ENCODE results near the gene INPP4B. TPM values are rescaled to one million over a fixed set of nuclear protein-coding genes. Genes with fewer than 3 reads are reported as not detected.

INPP4B gene
- total and polyA plus RNA-seq, 2 experiments from 2014 or later: 4.6 to 5.5 TPM

GRCh38 chr4:142316025-142316424 is 530.1 kb downstream of the INPP4B start:
- Histone ChIP-seq H3K36me3 (no peaks in the 10 kb centered on the region), H3K4me1 (ENCODE audit: low read depth) (no peaks in the 10 kb centered on the region), H3K27ac (no peak overlapping the region), H3K4me3 (no peak overlapping the region), H3K9me3 (ENCODE audit: low read depth) (no peaks in the 10 kb centered on the region), H3K27me3 (no peaks in the 10 kb centered on the region)
- no peak for DNase-seq (ENCODE audit: low read depth in 1 of 2, low spot score in 1 of 2)
- TF ChIP-seq CTCF (IDR thresholded peaks at IDR 0.05; ENCODE audit: low read depth, low read length): no peak

GRCh38 chr4:142314686-142315085 is 531.4 kb downstream of the INPP4B start:
- Histone ChIP-seq H3K9me3 (ENCODE audit: low read depth) (no peaks in the 10 kb centered on the region), H3K36me3 (no peaks in the 10 kb centered on the region), H3K4me3 (no peak overlapping the region), H3K27me3 (no peaks in the 10 kb centered on the region), H3K27ac (no peak overlapping the region), H3K4me1 (ENCODE audit: low read depth) (no peaks in the 10 kb centered on the region)
- no peak for DNase-seq (ENCODE audit: low read depth in 1 of 2, low spot score in 1 of 2)
- no peak for TF ChIP-seq CTCF (IDR thresholded peaks at IDR 0.05; ENCODE audit: low read depth, low read length)

- no peak overlapping the region for H3K27ac ChIP-seq
Measured at GRCh38 chr4:142314247-142314646, 531.9 kb downstream of the INPP4B start.

GRCh38 chr4:142312391-142312790 is 533.7 kb downstream of the INPP4B start:
- no peak overlapping the region for H3K27ac ChIP-seq
- TF ChIP-seq CTCF (IDR thresholded peaks at IDR 0.05; ENCODE audit: low read depth, low read length): no peak
- H3K27me3 ChIP-seq: no peaks in the 10 kb centered on the region
- H3K4me3 ChIP-seq: no peak overlapping the region
- no peaks in the 10 kb centered on the region for H3K36me3 ChIP-seq
- H3K4me1 ChIP-seq (ENCODE audit: low read depth): no peaks in the 10 kb centered on the region
- no peaks in the 10 kb centered on the region for H3K9me3 ChIP-seq (ENCODE audit: low read depth)
- no peak for DNase-seq (ENCODE audit: low read depth in 1 of 2, low spot score in 1 of 2)

More at GRCh38 chr4:142314247-142314646, 531.9 kb downstream of the INPP4B start:
- Histone ChIP-seq H3K4me3 (no peak overlapping the region), H3K4me1 (ENCODE audit: low read depth) (no peaks in the 10 kb centered on the region), H3K9me3 (ENCODE audit: low read depth) (no peaks in the 10 kb centered on the region), H3K27me3 (no peaks in the 10 kb centered on the region), H3K36me3 (no peaks in the 10 kb centered on the region)
- TF ChIP-seq CTCF (IDR thresholded peaks at IDR 0.05; ENCODE audit: low read depth, low read length): no peak
- DNase-seq (ENCODE audit: low read depth in 1 of 2, low spot score in 1 of 2): no peak

GRCh38 chr4:142311916-142312315 is 534.2 kb downstream of the INPP4B start:
- Histone ChIP-seq H3K4me3 (no peak overlapping the region), H3K4me1 (ENCODE audit: low read depth) (no peaks in the 10 kb centered on the region), H3K27me3 (no peaks in the 10 kb centered on the region), H3K9me3 (ENCODE audit: low read depth) (no peaks in the 10 kb centered on the region), H3K27ac (no peak overlapping the region), H3K36me3 (no peaks in the 10 kb centered on the region)
- TF ChIP-seq CTCF (IDR thresholded peaks at IDR 0.05; ENCODE audit: low read depth, low read length): no peak
- DNase-seq (ENCODE audit: low read depth in 1 of 2, low spot score in 1 of 2): no peak

GRCh38 chr4:142309772-142310171 is 536.3 kb downstream of the INPP4B start:
- TF ChIP-seq CTCF (IDR thresholded peaks at IDR 0.05; ENCODE audit: low read depth, low read length): no peak
- Histone ChIP-seq H3K9me3 (ENCODE audit: low read depth) (no peaks in the 10 kb centered on the region), H3K4me3 (no peak overlapping the region), H3K27ac (no peak overlapping the region), H3K27me3 (no peaks in the 10 kb centered on the region), H3K4me1 (ENCODE audit: low read depth) (no peaks in the 10 kb centered on the region), H3K36me3 (no peaks in the 10 kb centered on the region)
- DNase-seq (ENCODE audit: low read depth in 1 of 2, low spot score in 1 of 2): no peak
